K562 (cell line): ENCODE results near the gene SPINK4. TPM values are rescaled to one million over a fixed set of nuclear protein-coding genes. Genes with fewer than 3 reads are reported as not detected.

Experiments used
- ARHGAP35 ChIP-seq: fragments of 450-650 bp; IDR thresholded peaks from 2 replicates; pipeline ENCODE4 v1.6.1; 2018; ENCODE audit not compliant: partially characterized antibody
- ATF7 ChIP-seq: fragments of 450-650 bp; IDR thresholded peaks from 2 replicates; pipeline ENCODE4 v1.7.1; 2014; ENCODE audit warnings: mild to moderate bottlenecking, moderate library complexity
- BCOR ChIP-seq: fragments of 450-650 bp; IDR thresholded peaks from 2 replicates; pipeline ENCODE4 v1.6.1; 2016
- CEBPB ChIP-seq: fragments of 450-650 bp; IDR thresholded peaks from 2 replicates; pipeline ENCODE4 v1.6.1; 2016; ENCODE audit warnings: missing genetic modification characterization, missing compliant biosample characterization
- CREM ChIP-seq: IDR thresholded peaks from 2 replicates; pipeline ENCODE4 v1.6.1; 2014; ENCODE audit warnings: antibody characterized with exemption, low read depth
- DMBX1 ChIP-seq: fragments of 250-450 bp; sonication (Bioruptor Pico); IDR thresholded peaks from 2 replicates; pipeline ENCODE4 v1.8.0; 2022; ENCODE audit warnings: inconsistent platforms, mild to moderate bottlenecking, moderate library complexity, borderline replicate concordance
- EHMT2 ChIP-seq: fragments of 450-650 bp; IDR thresholded peaks from 2 replicates; pipeline ENCODE4 v1.6.1; 2018; ENCODE audit warnings: antibody characterized with exemption
- FOXP1 ChIP-seq: sonication (generic); formaldehyde crosslinking; IDR thresholded peaks from 2 replicates; pipeline ENCODE4 v1.8.0; 2022; ENCODE audit warnings: mild to moderate bottlenecking, missing genetic modification reagents
- KAT7 ChIP-seq: sonication (generic); formaldehyde crosslinking; IDR thresholded peaks from 2 replicates; pipeline ENCODE4 v1.8.0; 2022; ENCODE audit warnings: missing genetic modification reagents, mild to moderate bottlenecking, borderline replicate concordance
- KHSRP ChIP-seq: fragments of 450-650 bp; IDR thresholded peaks from 2 replicates; pipeline ENCODE4 v1.6.1; 2017
- KLF13 ChIP-seq: fragments of 450-650 bp; IDR thresholded peaks from 2 replicates; pipeline ENCODE4 v1.6.1; 2016; ENCODE audit warnings: missing genetic modification characterization, low read depth, mild to moderate bottlenecking, missing compliant biosample characterization, moderate library complexity, borderline replicate concordance
- MEF2D ChIP-seq: conservative IDR thresholded peaks from 2 replicates; pipeline ENCODE4 v1.6.1; 2016; ENCODE audit warnings: low read depth, missing genetic modification characterization, missing compliant biosample characterization
- MNT ChIP-seq, 2 experiments: fragments of 450-650 bp; conservative IDR thresholded peaks; 2 replicates each; pipeline ENCODE4 v1.6.1; 2017; ENCODE audit warnings: mild to moderate bottlenecking in 2 of 2, moderate library complexity in 2 of 2
- MYNN ChIP-seq, 2 experiments: sonication (generic); formaldehyde crosslinking in 1 of 2; IDR thresholded peaks; 2 replicates each; pipeline versions ENCODE4 v1.5.0 to v1.6.1; 2016 to 2020; ENCODE audit warnings: antibody characterized with exemption in 1 of 2, missing genetic modification reagents in 1 of 2
- NR2C2 ChIP-seq, 2 experiments: fragments of 200-800 bp in 1 of 2; sonication (Bioruptor generic) in 1 of 2; sonication (generic) in 1 of 2; formaldehyde crosslinking in 1 of 2; IDR thresholded peaks; 2 replicates each; pipeline versions ENCODE4 v1.6.1 to v1.8.0; 2016 to 2022; ENCODE audit warnings: mild to moderate bottlenecking in 1 of 2, missing compliant biosample characterization in 1 of 2, missing genetic modification characterization in 1 of 2, missing genetic modification reagents in 1 of 2
- RBM15 ChIP-seq: fragments of 200-400 bp; formaldehyde crosslinking; IDR thresholded peaks from 2 replicates; pipeline ENCODE4 v1.6.1; 2018; ENCODE audit warnings: mild to moderate bottlenecking, low read length, moderate library complexity; ENCODE audit not compliant: insufficient read depth
- SMC3 ChIP-seq: conservative IDR thresholded peaks from 2 replicates; pipeline ENCODE4 v1.6.1; 2011; ENCODE audit warnings: low read depth, low read length, improper control_type of control experiment; ENCODE audit not compliant: insufficient read depth
- TRIM25 ChIP-seq: fragments of 450-650 bp; IDR thresholded peaks from 2 replicates; pipeline ENCODE4 v1.7.0; 2016; ENCODE audit warnings: borderline replicate concordance
- ZNF174 ChIP-seq: fragments of 250-450 bp; sonication (Bioruptor Pico); IDR thresholded peaks from 2 replicates; pipeline ENCODE4 v1.4.0; 2020; ENCODE audit warnings: mild to moderate bottlenecking
- ZNF695 ChIP-seq: fragments of 450-650 bp; formaldehyde crosslinking; IDR thresholded peaks from 2 replicates; pipeline ENCODE4 v1.4.0; 2020; ENCODE audit warnings: mild to moderate bottlenecking, moderate library complexity
- ZNF707 ChIP-seq: fragments of 250-450 bp; sonication (Bioruptor Pico); conservative IDR thresholded peaks from 2 replicates; pipeline ENCODE4 v1.8.0; 2022; ENCODE audit warnings: inconsistent platforms, mild to moderate bottlenecking, moderate library complexity
- ZNF717 ChIP-seq: fragments of 250-450 bp; sonication (Bioruptor Pico); IDR thresholded peaks from 2 replicates; pipeline ENCODE4 v1.5.0; 2021
- polyA plus RNA-seq, 8 experiments: library from polyadenylated mRNA; depleted of rRNA in 4 of 8; stranded (reverse) in 5 of 8; unstranded in 3 of 8; fragments of >200 nt; fragmentation: Nextera tagmentation in 2 of 8; fragmentation: Illumina TruSeq in 1 of 8; extraction: Ambion mirVana in 2 of 8; extraction: Trizol in 1 of 8; gene quantifications; 2 replicates each; pipeline versions ENCODE4 v1.2.1 to v1.2.3, GENCODE V29; 2011 to 2014; ENCODE audit warnings: inconsistent platforms in 1 of 8, missing spikeins in 1 of 8
- total RNA-seq, 7 experiments: library from RNA; depleted of rRNA in 6 of 7; stranded (reverse); fragments of >200 nt in 6 of 7; fragmentation: Illumina TruSeq in 2 of 7; extraction: Trizol in 2 of 7; gene quantifications; 2 replicates each; pipeline versions ENCODE4 v1.2.1 to v1.2.3, GENCODE V29; 2011 to 2021; ENCODE audit warnings: low replicate concordance in 1 of 7
- TF ChIP-seq, protein P1 (sequence below): fragments of 450-650 bp; formaldehyde crosslinking; IDR thresholded peaks from 2 replicates; pipeline ENCODE4 v1.4.0; 2022; ENCODE audit warnings: missing genetic modification characterization
- TF ChIP-seq, protein P2 (sequence below): fragments of 250-450 bp; sonication (Bioruptor Pico); IDR thresholded peaks from 2 replicates; pipeline ENCODE4 v1.6.1; 2021; ENCODE audit warnings: mild to moderate bottlenecking

The SPINK4 gene
- total and polyA plus RNA-seq, 9 of the 15 experiments (the other 6 are each of a cell fraction or from before 2014, with no cell fraction given): 0.74 to 5.5 (median 2.1) TPM; not detected in 2

GRCh38 chr9:33290247-33291030, 50.5 kb downstream of the SPINK4 start, which contains the start of gene NFX1 (continued):
- TF ChIP-seq ZNF174 (CRISPR knock-in tag): no peak
- TF ChIP-seq TRIM25: no peak
- no peak for TF ChIP-seq ZNF717 (CRISPR knock-in tag)
- TF ChIP-seq, protein P1, sequence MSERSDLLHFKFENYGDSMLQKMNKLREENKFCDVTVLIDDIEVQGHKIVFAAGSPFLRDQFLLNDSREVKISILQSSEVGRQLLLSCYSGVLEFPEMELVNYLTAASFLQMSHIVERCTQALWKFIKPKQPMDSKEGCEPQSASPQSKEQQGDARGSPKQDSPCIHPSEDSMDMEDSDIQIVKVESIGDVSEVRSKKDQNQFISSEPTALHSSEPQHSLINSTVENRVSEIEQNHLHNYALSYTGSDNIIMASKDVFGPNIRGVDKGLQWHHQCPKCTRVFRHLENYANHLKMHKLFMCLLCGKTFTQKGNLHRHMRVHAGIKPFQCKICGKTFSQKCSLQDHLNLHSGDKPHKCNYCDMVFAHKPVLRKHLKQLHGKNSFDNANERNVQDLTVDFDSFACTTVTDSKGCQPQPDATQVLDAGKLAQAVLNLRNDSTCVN: no peak
- TF ChIP-seq CEBPB (tag): peak; percentile 100
- no peak for TF ChIP-seq ARHGAP35
- TF ChIP-seq DMBX1 (CRISPR knock-in tag): no peak
- TF ChIP-seq RBM15: no peak
- TF ChIP-seq NR2C2 (CRISPR knock-in tag; IDR thresholded peaks at IDR 0.05): no peak; the same call in 1 of the 2 replicates
- TF ChIP-seq NR2C2 (tag; IDR thresholded peaks at IDR 0.05): peak; percentile 91
- peak; percentile 94 for TF ChIP-seq MEF2D (tag)
- peak; percentile 37; the same call in 1 of the 2 replicates for TF ChIP-seq MYNN (IDR thresholded peaks at IDR 0.05)
- no peak for TF ChIP-seq MYNN (CRISPR knock-in tag; IDR thresholded peaks at IDR 0.05)
- TF ChIP-seq, protein P2, sequence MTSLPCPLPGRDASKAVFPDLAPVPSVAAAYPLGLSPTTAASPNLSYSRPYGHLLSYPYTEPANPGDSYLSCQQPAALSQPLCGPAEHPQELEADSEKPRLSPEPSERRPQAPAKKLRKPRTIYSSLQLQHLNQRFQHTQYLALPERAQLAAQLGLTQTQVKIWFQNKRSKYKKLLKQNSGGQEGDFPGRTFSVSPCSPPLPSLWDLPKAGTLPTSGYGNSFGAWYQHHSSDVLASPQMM (CRISPR knock-in tag): no peak
- peak; percentile 96 to 98 for TF ChIP-seq MNT (conservative IDR thresholded peaks at IDR 0.05)
- TF ChIP-seq ZNF695 (CRISPR knock-in tag): no peak
- peak; percentile 52 for TF ChIP-seq FOXP1 (CRISPR knock-in tag)
- peak; percentile 94 for TF ChIP-seq KHSRP
- TF ChIP-seq KAT7 (CRISPR knock-in tag): peak; percentile 87; the same call in 1 of the 2 replicates
- no peak for TF ChIP-seq ZNF707 (CRISPR knock-in tag)
- TF ChIP-seq SMC3: no peak
- peak; percentile 90 for TF ChIP-seq ATF7
- TF ChIP-seq KLF13 (tag): no peak
- TF ChIP-seq BCOR: peak; percentile 27
- peak; percentile 99 for TF ChIP-seq CREM
- no peak for TF ChIP-seq EHMT2
